ENCODE data around the gene ABO.
"Not testable (repeated sequence)": the region's sequence is repeated elsewhere in the genome, so short reads cannot be mapped to it uniquely, and the experiment has no call there.

GRCh38 chr9:133236291-133237034 is 38.5 kb downstream of the ABO start:
- TF ChIP-seq EZH2phosphoT487 (IDR thresholded peaks at IDR 0.05; ENCODE audit: insufficient read depth, low read depth); EZH2 (IDR thresholded peaks at IDR 0.05; ENCODE audit: insufficient read depth, poor library complexity, severe bottlenecking): not testable (repeated sequence)
